ENCODE measurements around the gene SSBP3. TPM values are rescaled to one million over a fixed set of nuclear protein-coding genes. Genes with fewer than 3 reads are reported as not detected.
"Not testable (repeated sequence)": the region's sequence is repeated elsewhere in the genome, so short reads cannot be mapped to it uniquely, and the experiment has no call there.

The SSBP3 gene
- total RNA-seq, 1 donor from 2014 or later: 110 TPM

- no peak for DNase-seq (ENCODE audit: low spot score)
These were observed 13.8 kb downstream of the SSBP3 start for GRCh38 chr1:54392401-54392800.

- no peak for DNase-seq (ENCODE audit: low spot score)
These were observed 14.6 kb downstream of the SSBP3 start for GRCh38 chr1:54391450-54392209.

- no peak for DNase-seq (ENCODE audit: low spot score)
These were observed 15.5 kb downstream of the SSBP3 start for GRCh38 chr1:54390655-54391054.

GRCh38 chr1:54389608-54390007 is 16.6 kb downstream of the SSBP3 start:
- not testable (repeated sequence) for DNase-seq (ENCODE audit: low spot score)

GRCh38 chr1:54387419-54387818 is 18.8 kb downstream of the SSBP3 start:
- no peak for DNase-seq (ENCODE audit: low spot score)

GRCh38 chr1:54385727-54386022 is 20.5 kb downstream of the SSBP3 start:
- DNase-seq (ENCODE audit: low spot score): no peak

GRCh38 chr1:54384918-54385726 is 21.1 kb downstream of the SSBP3 start:
- DNase-seq (ENCODE audit: low spot score): no peak

GRCh38 chr1:54384471-54384870 is 21.7 kb downstream of the SSBP3 start:
- no peak for DNase-seq (ENCODE audit: low spot score)

GRCh38 chr1:54381524-54381923 is 24.7 kb downstream of the SSBP3 start:
- DNase-seq (ENCODE audit: low spot score): no peak

- no peak for DNase-seq (ENCODE audit: low spot score)
These were observed 25.8 kb downstream of the SSBP3 start for GRCh38 chr1:54380290-54380882.

GRCh38 chr1:54379555-54380289 is 26.5 kb downstream of the SSBP3 start:
- peak; percentile 26 for DNase-seq (ENCODE audit: low spot score)

GRCh38 chr1:54378874-54379554 is 27.2 kb downstream of the SSBP3 start:
- DNase-seq (ENCODE audit: low spot score): no peak

- no peak for DNase-seq (ENCODE audit: low spot score)
These were observed 27.9 kb downstream of the SSBP3 start for GRCh38 chr1:54378157-54378873.

GRCh38 chr1:54377040-54377691 is 29.0 kb downstream of the SSBP3 start:
- DNase-seq (ENCODE audit: low spot score): no peak

GRCh38 chr1:54376430-54377039 is 29.7 kb downstream of the SSBP3 start:
- DNase-seq (ENCODE audit: low spot score): no peak

- DNase-seq (ENCODE audit: low spot score): no peak
These were observed 30.3 kb downstream of the SSBP3 start for GRCh38 chr1:54375712-54376429.

GRCh38 chr1:54375298-54375697 is 30.9 kb downstream of the SSBP3 start:
- no peak for DNase-seq (ENCODE audit: low spot score)

GRCh38 chr1:54374766-54375165 is 31.4 kb downstream of the SSBP3 start:
- DNase-seq (ENCODE audit: low spot score): no peak

- no peak for DNase-seq (ENCODE audit: low spot score)
These were observed 33.2 kb downstream of the SSBP3 start for GRCh38 chr1:54372978-54373377.

Data from mucosa of gallbladder (tissue), 1 donor.